GM19324 (cell line): ENCODE results near the gene DELE1.
"Not testable (repeated sequence)": the region's sequence is repeated elsewhere in the genome, so short reads cannot be mapped to it uniquely, and the experiment has no call there.

ENCODE experiments used
- ATAC-seq: cut with Tn5 transposase; IDR thresholded peaks from one replicate; pipeline ENCODE4 v1.9.1; 2021; ENCODE audit warnings: mild to moderate bottlenecking, moderate library complexity; ENCODE audit not compliant: unreplicated experiment, low FRiP score

The DELE1 gene

GRCh38 chr5:141883892-141884318, 39.8 kb upstream of the DELE1 start:
- ATAC-seq = no peak

GRCh38 chr5:141889282-141889871, 34.3 kb upstream of the DELE1 start:
- no peak for ATAC-seq

DNA sequence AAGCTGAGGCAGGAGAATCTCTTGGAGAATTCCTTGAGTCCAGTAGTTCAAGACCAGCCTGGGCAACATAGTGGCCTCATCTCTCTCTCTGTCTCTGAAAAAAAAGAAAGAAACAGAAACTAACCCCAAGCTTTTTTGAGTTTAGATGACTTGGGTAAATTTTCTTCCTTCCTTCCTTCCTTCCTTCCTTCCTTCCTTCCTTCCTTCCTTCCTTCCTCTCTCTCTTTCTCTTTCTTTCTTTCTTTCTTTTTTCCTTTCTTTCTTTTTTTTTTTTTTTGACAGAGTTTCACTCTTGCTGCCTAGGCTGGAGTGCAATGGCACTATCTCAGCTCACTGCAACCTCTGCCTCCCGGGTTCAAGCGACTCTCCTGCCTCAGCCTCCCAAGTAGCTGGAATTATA, 33.2 kb upstream of the DELE1 start:
- ATAC-seq = not testable (repeated sequence)

- ATAC-seq = no peak
Observed at GRCh38 chr5:141897425-141897824, 26.2 kb upstream of the DELE1 start.

DNA sequence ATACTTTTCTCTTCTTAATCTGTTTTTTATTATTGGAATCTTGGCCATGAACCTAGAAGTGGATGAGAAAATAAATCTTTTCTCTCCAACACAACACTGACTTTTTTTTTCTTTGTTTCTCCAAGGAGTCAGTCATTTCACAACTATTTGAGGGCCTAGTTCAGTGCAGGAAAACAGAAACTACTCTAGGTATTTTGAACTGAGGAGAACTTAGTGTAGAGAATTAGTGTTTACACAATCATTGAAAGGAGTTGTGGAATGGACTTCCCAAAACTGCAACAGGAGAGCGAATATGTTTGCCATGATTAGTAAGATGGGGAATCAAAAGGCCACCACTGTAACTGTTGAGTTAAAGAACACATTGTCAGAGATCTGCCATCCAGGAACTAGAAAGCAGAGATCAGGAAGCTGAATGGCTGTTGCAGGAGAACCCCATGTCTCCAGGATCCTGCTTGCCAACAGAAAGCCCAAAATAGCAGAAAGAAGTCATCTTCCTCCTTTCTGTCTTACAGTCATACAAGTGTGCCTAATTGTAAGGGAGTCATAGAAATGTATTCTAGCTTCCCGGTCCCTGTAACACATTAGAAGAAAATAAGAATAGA, 25.1 kb upstream of the DELE1 start:
- ATAC-seq = no peak

- ATAC-seq = no peak
Observed at GRCh38 chr5:141902015-141902814, 21.5 kb upstream of the DELE1 start.

DNA sequence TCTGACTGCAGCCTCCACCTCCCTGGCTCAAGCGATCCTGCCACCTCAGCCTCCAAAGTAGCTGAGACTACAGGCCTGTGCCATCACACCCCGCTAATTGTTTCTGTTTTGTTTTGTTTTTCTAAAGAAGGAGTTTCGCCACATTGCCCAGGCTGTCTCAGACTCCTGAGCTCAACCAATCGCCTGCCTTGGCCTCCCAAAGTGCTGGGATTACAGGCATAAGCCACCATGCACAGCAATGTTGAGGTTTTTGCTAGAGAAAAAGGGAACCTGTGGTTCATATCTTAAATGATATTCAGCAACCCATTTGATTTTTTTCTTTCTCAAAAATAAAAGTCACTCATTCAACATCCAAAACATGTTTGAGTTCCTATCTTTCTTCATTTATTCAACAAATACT, 20.4 kb upstream of the DELE1 start:
- no peak for ATAC-seq

- ATAC-seq = no peak
Observed at GRCh38 chr5:141904551-141904950, 19.1 kb upstream of the DELE1 start.

DNA sequence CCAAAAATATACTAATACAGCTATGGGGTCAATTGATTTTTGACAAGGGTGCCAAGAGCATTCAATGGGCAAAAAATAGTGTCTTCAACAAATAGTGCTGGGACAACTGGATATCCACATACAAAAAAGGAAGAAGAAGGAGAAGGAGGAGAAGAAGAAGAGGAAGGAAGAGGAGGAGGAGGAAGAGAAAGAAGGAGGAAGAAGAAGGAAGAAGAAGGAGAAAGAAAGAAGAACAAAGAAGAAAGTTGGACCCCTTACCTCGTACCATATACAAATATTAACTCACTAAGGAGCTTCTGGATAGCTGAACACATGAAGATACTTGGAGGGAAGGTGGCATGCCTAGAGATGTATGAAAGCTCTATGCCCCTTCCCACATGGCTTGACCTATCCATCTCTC, 17.2 kb upstream of the DELE1 start:
- no peak for ATAC-seq

GRCh38 chr5:141906972-141907371, 16.7 kb upstream of the DELE1 start:
- no peak for ATAC-seq

GRCh38 chr5:141908796-141909195, 14.9 kb upstream of the DELE1 start:
- ATAC-seq = no peak

DNA sequence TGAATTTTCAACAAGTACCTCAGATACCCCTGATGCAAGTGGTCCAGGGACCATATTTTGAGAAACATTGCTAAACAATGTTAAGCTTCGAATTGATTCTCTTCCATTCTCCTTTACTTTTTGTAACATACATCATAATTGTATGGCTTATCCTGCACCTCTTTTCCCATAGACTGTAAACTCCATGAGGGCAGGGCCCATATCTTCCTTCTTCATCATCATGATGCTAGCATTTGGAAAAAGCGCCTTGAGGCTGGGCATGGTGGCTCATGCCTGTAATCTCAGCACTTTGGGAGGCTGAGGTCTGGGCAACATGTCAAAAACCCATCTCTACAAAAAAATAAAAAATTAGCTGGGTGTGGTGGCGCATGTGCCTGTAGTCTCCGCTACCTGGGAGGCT, 14.5 kb upstream of the DELE1 start:
- no peak for ATAC-seq

GRCh38 chr5:141910271-141910673, 13.4 kb upstream of the DELE1 start:
- no peak for ATAC-seq

DNA sequence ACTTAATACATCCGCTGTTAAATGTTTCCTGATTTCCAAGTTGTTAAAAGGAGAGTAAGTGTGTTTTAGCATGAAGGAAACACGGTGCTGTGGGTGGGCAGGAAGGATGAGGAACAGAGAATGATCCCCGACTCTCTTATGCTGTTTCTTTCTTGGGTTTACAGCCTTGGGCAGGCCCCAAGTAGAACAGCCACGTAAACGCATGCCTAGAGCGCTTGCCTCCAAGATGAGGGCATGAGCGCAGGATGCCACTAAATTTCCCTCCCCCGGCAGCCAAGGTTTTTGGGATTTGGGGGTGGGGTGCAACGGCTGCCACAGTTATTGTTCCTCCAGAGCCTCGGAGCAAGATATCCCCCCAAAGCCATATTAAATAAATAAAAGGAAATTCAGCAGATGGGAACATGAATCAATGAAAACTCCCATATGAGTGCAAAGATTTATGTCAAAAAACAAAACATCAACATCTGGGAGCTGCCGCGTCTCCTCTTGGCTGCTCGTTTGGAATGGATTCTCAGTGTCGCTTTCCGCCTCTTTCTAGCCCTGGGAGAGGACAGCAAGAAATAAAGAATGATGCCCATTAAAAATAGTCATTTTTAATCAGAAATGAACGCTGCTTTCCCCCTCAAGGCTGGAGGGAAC, 10.0 kb upstream of the DELE1 start:
- ATAC-seq = no peak

- peak; percentile 71 for ATAC-seq
Observed at GRCh38 chr5:141914199-141914743, 9.4 kb upstream of the DELE1 start.

DNA sequence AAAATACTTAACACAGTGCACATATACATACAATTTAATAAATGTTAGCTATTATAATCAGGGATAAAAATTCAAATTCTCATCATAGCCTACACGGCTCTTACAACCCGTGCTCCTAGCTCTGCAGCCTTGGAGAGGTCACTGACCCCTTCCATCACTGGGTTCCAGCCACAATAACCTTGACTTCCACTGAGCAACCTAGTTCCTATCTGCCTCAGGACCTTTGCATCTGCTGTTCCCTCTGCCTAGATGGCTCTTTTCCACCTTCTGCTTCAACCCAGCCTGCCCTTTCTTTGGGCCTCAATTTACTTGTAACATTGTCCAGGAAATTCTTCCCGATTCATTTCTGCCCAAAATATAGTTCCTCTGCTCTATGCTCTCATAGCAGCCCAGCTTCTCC, 8.9 kb upstream of the DELE1 start:
- no peak for ATAC-seq

GRCh38 chr5:141915881-141916336, 7.8 kb upstream of the DELE1 start:
- ATAC-seq = no peak

DNA sequence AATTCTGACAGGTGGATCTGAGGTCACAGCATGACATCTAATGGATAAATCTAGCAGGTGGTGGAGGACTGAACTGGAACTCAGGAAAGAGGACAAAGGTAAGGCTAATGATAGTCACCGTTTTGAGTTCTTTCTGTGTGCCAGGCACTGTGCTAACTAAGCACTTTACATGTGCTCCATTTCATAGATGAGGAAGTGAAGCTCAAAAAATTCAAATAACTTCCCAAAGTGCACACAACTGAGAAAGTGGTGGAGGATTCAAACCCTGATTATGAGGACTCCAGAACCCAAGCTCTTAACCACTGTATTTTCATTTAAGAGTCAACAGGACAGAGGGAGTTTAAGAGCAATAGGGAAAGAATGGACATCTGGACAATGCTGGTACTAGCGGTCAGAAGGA, 7.1 kb upstream of the DELE1 start:
- ATAC-seq = no peak

DNA sequence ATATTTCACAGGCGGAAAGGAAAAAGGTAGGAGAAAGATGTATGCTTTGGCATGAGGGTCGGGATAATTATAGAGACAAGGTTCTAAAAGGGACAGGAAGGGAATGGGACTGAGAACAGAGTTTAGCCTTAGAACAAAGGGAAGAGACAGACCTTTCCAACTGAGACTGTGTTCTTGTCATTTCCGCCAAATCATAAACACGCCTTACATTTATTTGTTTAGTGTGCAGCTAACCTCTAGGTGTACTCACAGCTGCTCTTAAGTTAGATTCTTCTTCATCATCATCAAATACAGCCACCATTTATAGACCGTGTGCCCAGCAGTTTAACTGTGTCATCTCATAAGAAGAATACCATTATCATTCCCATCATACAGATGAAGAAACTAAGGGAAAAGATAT, 5.9 kb upstream of the DELE1 start:
- no peak for ATAC-seq

- no peak for ATAC-seq
Observed at GRCh38 chr5:141919218-141920119, 4.2 kb upstream of the DELE1 start.
